Left lung (tissue), 10 donors: ENCODE results near the gene ANKRD1. TPM values are rescaled to one million over a fixed set of nuclear protein-coding genes. Genes with fewer than 3 reads are reported as not detected.
A peak's percentile ranks its signal among the peaks of the same experiment; 100 is the strongest.

ENCODE experiments used
- ATAC-seq: fragments of 200-7000 bp; cut with Tn5 transposase; one replicate; pipeline ENCODE4 v1.9.1; 2020; ENCODE audit warnings: moderate library complexity
- DNase-seq, 4 donors: peaks; one replicate each; pipeline ENCODE4 v3.0.0-alpha.2; 2013 to 2020
- H3K27ac ChIP-seq, 2 donors: fragments of 200-600 bp; sonication (generic) in 1 of 2; one replicate each; pipeline versions ENCODE4 v1.5.0 to v1.8.0; 2020 to 2021
- H3K27me3 ChIP-seq, 2 donors: fragments of 200-600 bp; sonication (generic) in 1 of 2; one replicate each; pipeline versions ENCODE4 v1.5.0 to v1.8.0; 2020 to 2021
- H3K36me3 ChIP-seq, 2 donors: fragments of 200-600 bp; sonication (generic) in 1 of 2; one replicate each; pipeline versions ENCODE4 v1.5.0 to v1.8.0; 2020 to 2021
- H3K4me1 ChIP-seq, 2 donors: fragments of 200-600 bp; one replicate each; pipeline ENCODE4 v1.8.0; 2021
- H3K4me3 ChIP-seq, 2 donors: fragments of 200-600 bp; sonication (generic) in 1 of 2; one replicate each; pipeline versions ENCODE4 v1.5.0 to v1.8.0; 2020 to 2021; ENCODE audit warnings: mild to moderate bottlenecking in 1 of 2
- H3K9me3 ChIP-seq, 2 donors: fragments of 200-600 bp; sonication (generic) in 1 of 2; one replicate each; pipeline versions ENCODE4 v1.5.0 to v1.8.0; 2020 to 2021
- CTCF ChIP-seq, 2 donors: fragments of 200-600 bp; sonication (generic) in 1 of 2; IDR thresholded peaks; one replicate each; pipeline versions ENCODE4 v1.5.0 to v1.8.0; 2021; ENCODE audit warnings: antibody characterized with exemption in 2 of 2
- intact Hi-C, 2 donors: fragments of 100-400 bp; cut with DNase I; formaldehyde crosslinking; loops; one replicate each; pipeline versions ENCODE4 v1.11.2 to v1.14.2; 2022
- polyA plus RNA-seq, 6 donors: library from polyadenylated mRNA; unstranded; fragments of 120-200 nt; gene quantifications; one replicate each; pipeline ENCODE4 v1.2.1, GENCODE V29; 2013; ENCODE audit not compliant: insufficient read length in 6 of 6
- total RNA-seq, 2 donors: library from RNA; stranded (reverse); fragmentation: NEBNext Ultra II Directional; extraction: Animal tissue kit (Norgen Biotek cat#: 25700); gene quantifications; one replicate each; pipeline ENCODE4 v1.2.1, GENCODE V29; 2021
- donor health status: DM: no; HTN: yes; CAD: no.
- donor health status: DM: no; HTN: no; CAD: no.

ANKRD1 gene
- total and polyA plus RNA-seq, 8 donors = 0.07 to 165 (median 0.17) TPM; not detected in 2

GRCh38 chr10:90967865-90968264 lies 47.0 kb upstream of the ANKRD1 start:
- Histone ChIP-seq H3K4me1 (no peaks in the 10 kb centered on the region), H3K9me3 (no peaks in the 10 kb centered on the region), H3K4me3 (no peak overlapping the region), H3K36me3 (no peaks in the 10 kb centered on the region), H3K27me3 (no peaks in the 10 kb centered on the region), H3K27ac (no peak overlapping the region)
- no peak for ATAC-seq
- intact Hi-C loops = no loop called here
- TF ChIP-seq CTCF (IDR thresholded peaks at IDR 0.05) = no peak
- DNase-seq = no peak

- no peak for ATAC-seq
- Histone ChIP-seq H3K27ac (no peak overlapping the region), H3K36me3 (no peaks in the 10 kb centered on the region), H3K9me3 (no peaks in the 10 kb centered on the region), H3K27me3 (no peaks in the 10 kb centered on the region), H3K4me1 (no peaks in the 10 kb centered on the region), H3K4me3 (no peak overlapping the region)
- no peak for TF ChIP-seq CTCF (IDR thresholded peaks at IDR 0.05)
- intact Hi-C loops = no loop called here
- DNase-seq = no peak
Measured at GRCh38 chr10:90966146-90966545, 45.3 kb upstream of the ANKRD1 start.

DNA sequence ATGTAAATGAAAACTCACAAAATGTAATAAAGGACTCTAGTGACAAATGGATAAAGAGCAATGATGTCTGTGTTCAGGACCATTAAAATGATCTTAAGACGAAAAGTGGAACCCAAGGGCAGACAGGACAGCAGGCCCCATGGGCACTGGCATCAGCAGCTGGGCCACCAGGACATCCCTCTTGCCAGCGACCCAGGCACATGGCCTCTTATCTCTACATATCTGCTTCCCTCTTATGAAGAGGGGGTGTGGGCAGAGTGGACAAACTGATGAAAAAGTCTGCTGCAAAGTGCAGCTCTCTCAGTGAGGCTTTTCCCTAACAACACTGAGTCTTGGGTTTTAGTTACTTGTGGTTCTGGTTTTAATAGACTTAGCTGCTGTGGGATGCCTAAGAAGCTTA lies 44.8 kb upstream of the ANKRD1 start:
- no peaks in the 10 kb centered on the region for H3K9me3 ChIP-seq
- DNase-seq = no peak
- TF ChIP-seq CTCF (IDR thresholded peaks at IDR 0.05) = no peak

DNA sequence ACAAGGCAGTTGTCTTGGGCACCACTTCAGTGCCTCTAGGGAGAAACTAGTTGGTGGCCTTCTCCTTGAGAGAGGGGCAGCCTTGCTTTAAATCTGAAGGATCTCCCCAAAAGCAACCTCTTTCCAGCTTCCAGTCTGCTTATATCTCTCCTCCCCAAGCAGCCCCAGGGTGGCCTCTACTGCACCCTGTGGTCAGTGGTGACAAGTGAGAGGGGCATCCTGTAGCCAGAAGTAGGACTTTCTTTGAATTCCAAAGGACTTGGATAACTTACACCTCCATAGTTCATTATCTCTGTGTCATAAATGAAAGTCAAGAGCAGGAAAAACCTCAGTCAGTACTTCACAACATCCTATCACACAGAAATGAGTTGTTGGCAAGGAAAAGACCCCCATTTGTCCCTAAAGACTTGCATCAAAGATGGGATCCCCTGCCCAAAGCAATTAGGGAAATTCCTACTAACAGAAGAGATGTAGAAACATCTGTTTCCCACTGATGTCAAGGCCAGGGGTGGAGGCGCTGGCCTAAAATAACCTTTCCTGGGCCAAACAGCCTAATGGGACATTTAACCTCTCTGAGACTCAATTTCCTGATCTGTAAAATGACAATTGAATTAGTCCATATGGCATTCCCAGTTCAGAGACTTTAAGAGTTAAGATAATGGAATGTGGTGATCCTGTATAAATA lies 44.0 kb upstream of the ANKRD1 start:
- Histone ChIP-seq H3K27me3 (no peaks in the 10 kb centered on the region), H3K4me3 (no peak overlapping the region), H3K4me1 (no peaks in the 10 kb centered on the region), H3K27ac (no peak overlapping the region), H3K36me3 (no peaks in the 10 kb centered on the region), H3K9me3 (no peaks in the 10 kb centered on the region)
- TF ChIP-seq CTCF (IDR thresholded peaks at IDR 0.05) = no peak
- intact Hi-C loops = no loop called here
- DNase-seq = peak in 2 of 4 donors; percentile 48 to 62
- no peak for ATAC-seq

More for the DNA sequence above, 44.8 kb upstream of the ANKRD1 start:
- Histone ChIP-seq H3K27ac (no peak overlapping the region), H3K36me3 (no peaks in the 10 kb centered on the region), H3K4me1 (no peaks in the 10 kb centered on the region), H3K27me3 (no peaks in the 10 kb centered on the region), H3K4me3 (no peak overlapping the region)
- no peak for ATAC-seq
- intact Hi-C loops = no loop called here

GRCh38 chr10:90963331-90963730 lies 42.4 kb upstream of the ANKRD1 start:
- TF ChIP-seq CTCF (IDR thresholded peaks at IDR 0.05) = no peak
- no peaks in the 10 kb centered on the region for H3K36me3 ChIP-seq
- DNase-seq = no peak
- H3K4me1 ChIP-seq = no peaks in the 10 kb centered on the region
- H3K27ac ChIP-seq = no peak overlapping the region
- H3K9me3 ChIP-seq = no peaks in the 10 kb centered on the region
- H3K27me3 ChIP-seq = no peaks in the 10 kb centered on the region
- ATAC-seq = no peak
- H3K4me3 ChIP-seq = no peak overlapping the region
- intact Hi-C loops = no loop called here
